Activated CD8-positive, alpha-beta T cell treated with anti-CD3 and anti-CD28 coated beads for 36 hours (primary cell): ENCODE data around the gene VPS54. TPM values are rescaled to one million over a fixed set of nuclear protein-coding genes. Genes with fewer than 3 reads are reported as not detected.
"Not testable (repeated sequence)": the region's sequence is repeated elsewhere in the genome, so short reads cannot be mapped to it uniquely, and the experiment has no call there.

Experiments used
- ATAC-seq: fragments of 200-7000 bp; cut with Tn5 transposase; one replicate; pipeline ENCODE4 v1.10.0; 2021; ENCODE audit warnings: mild to moderate bottlenecking, moderate library complexity
- CTCF ChIA-PET: fragments of 350-600 bp; sonication (Branson Sonifier 250); formaldehyde crosslinking; loops from one replicate; lab custom pipeline; 2021; ENCODE audit warnings: antibody characterized with exemption; lab: Charles Lee
- POLR2A ChIA-PET: fragments of 350-600 bp; sonication (Branson Sonifier 250); formaldehyde crosslinking; loops from one replicate; lab custom pipeline; 2021; ENCODE audit warnings: antibody characterized with exemption; lab: Charles Lee
- DNase-seq: peaks from one replicate; pipeline ENCODE4 v3.0.0-alpha.2; 2020
- H3K27ac Mint-ChIP-seq: one replicate; pipeline ENCODE4 v1.8.0; 2021; ENCODE audit warnings: mild to moderate bottlenecking, mixed read lengths
- H3K27me3 Mint-ChIP-seq: one replicate; pipeline ENCODE4 v1.8.0; 2021; ENCODE audit warnings: mixed read lengths
- H3K36me3 Mint-ChIP-seq: one replicate; pipeline ENCODE4 v1.8.0; 2021; ENCODE audit warnings: low read depth, mixed read lengths
- H3K4me1 Mint-ChIP-seq: one replicate; pipeline ENCODE4 v1.8.0; 2021; ENCODE audit warnings: low read depth, mixed read lengths
- H3K4me3 Mint-ChIP-seq: one replicate; pipeline ENCODE4 v1.8.0; 2021; ENCODE audit warnings: mild to moderate bottlenecking, moderate library complexity, mixed read lengths
- H3K9me3 Mint-ChIP-seq: one replicate; pipeline ENCODE4 v1.8.0; 2021; ENCODE audit warnings: mixed read lengths
- intact Hi-C: fragments of 100-400 bp; cut with micrococcal nuclease; formaldehyde crosslinking; loops from one replicate; pipeline ENCODE4 v1.10.0; 2022
- total RNA-seq, 2 experiments: library from RNA; stranded (reverse); gene quantifications; one replicate each; pipeline ENCODE4 v1.2.3, GENCODE V29; 2021
- TF ChIP-seq, protein P1 (sequence below): fragments of 200-600 bp; IDR thresholded peaks from one replicate; pipeline ENCODE4 v1.8.0; 2022; ENCODE audit warnings: antibody characterized with exemption, mild to moderate bottlenecking

VPS54 gene
- total RNA-seq, 2 experiments from 2014 or later = 8.9 to 9.4 TPM

DNA sequence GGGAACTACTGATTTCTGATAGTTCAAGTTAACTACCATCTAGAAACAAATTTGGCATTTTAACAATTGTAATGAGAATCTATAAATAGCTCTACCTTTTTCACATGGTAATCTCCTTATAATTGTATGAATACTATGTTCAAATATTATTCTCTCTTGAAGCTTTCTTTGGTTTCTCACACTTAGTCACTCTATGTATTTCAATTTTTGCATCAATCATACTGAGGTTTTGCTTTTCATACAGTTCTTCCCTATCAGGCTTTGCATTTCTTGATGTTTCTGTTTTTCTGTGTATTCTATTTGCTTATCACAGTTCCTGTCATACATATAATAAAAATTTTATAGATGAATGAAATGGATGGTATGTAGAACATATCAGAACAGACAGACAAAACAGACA is 16.0 kb downstream of the VPS54 start:
- Mint-ChIP-seq H3K27ac (no peak overlapping the region), H3K9me3 (no peaks in the 10 kb centered on the region), H3K4me1 (peaks cover 16% of the 10 kb centered on the region), H3K4me3 (no peak overlapping the region), H3K36me3 (peaks cover 20% of the 10 kb centered on the region), H3K27me3 (no peaks in the 10 kb centered on the region)
- intact Hi-C loops = no loop called here
- ATAC-seq (no peak), DNase-seq (no peak)
- CTCF ChIA-PET = no interaction called here
- POLR2A ChIA-PET = no interaction called here
- TF ChIP-seq, protein P1, sequence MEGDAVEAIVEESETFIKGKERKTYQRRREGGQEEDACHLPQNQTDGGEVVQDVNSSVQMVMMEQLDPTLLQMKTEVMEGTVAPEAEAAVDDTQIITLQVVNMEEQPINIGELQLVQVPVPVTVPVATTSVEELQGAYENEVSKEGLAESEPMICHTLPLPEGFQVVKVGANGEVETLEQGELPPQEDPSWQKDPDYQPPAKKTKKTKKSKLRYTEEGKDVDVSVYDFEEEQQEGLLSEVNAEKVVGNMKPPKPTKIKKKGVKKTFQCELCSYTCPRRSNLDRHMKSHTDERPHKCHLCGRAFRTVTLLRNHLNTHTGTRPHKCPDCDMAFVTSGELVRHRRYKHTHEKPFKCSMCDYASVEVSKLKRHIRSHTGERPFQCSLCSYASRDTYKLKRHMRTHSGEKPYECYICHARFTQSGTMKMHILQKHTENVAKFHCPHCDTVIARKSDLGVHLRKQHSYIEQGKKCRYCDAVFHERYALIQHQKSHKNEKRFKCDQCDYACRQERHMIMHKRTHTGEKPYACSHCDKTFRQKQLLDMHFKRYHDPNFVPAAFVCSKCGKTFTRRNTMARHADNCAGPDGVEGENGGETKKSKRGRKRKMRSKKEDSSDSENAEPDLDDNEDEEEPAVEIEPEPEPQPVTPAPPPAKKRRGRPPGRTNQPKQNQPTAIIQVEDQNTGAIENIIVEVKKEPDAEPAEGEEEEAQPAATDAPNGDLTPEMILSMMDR = no peak

DNA sequence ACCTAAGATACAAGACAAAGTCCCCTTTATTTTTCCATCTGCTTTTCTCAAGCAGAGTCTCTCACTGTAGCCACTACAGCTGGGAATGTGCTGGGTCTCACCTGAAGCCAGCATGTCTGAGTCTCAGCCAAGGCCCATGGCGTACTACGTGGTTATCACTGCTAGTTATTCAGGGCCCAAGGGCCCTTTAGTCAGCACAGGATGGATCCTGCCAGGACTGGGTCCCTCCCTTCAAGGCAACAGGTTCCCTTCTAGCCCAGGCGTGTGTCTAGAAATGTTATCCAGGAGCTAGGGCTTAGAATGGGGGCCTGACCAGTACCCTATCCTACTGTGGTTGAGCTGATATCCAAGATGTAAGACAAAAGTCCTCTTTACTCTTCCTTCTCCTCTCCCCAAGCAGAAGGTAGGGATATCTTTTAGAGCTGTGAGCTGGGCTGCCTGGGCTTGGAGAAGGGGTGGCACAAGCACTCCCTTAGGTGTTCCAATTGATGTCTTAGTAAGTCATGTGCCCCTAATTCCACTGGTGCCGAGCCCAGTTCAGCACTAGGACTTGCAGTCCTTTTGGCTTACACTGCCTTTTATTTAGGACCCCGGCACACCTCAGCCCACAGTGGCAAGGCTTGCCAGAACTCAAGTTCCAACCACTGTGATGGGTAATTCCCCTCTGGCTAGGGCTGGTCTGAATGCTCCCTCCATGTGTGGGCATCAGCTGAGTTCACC is 17.7 kb downstream of the VPS54 start:
- CTCF ChIA-PET = interaction anchor here (1.1 kb wide), 1 partner anchor 329 kb away, joined by 3 read pairs; no protein-coding TSS in a partner anchor
- POLR2A ChIA-PET = interaction anchor here (1.3 kb wide), 1 partner anchor 10 kb away, joined by 3 read pairs; no protein-coding TSS in a partner anchor
- Mint-ChIP-seq H3K9me3 (peaks cover 12% of the 10 kb centered on the region), H3K36me3 (peaks cover 18% of the 10 kb centered on the region), H3K27me3 (no peaks in the 10 kb centered on the region), H3K27ac (no peak overlapping the region), H3K4me1 (peaks cover 10% of the 10 kb centered on the region), H3K4me3 (no peak overlapping the region)
- TF ChIP-seq, protein P1 = no peak
- no peak for DNase-seq
- intact Hi-C loops = no loop called here
- no peak for ATAC-seq

DNA sequence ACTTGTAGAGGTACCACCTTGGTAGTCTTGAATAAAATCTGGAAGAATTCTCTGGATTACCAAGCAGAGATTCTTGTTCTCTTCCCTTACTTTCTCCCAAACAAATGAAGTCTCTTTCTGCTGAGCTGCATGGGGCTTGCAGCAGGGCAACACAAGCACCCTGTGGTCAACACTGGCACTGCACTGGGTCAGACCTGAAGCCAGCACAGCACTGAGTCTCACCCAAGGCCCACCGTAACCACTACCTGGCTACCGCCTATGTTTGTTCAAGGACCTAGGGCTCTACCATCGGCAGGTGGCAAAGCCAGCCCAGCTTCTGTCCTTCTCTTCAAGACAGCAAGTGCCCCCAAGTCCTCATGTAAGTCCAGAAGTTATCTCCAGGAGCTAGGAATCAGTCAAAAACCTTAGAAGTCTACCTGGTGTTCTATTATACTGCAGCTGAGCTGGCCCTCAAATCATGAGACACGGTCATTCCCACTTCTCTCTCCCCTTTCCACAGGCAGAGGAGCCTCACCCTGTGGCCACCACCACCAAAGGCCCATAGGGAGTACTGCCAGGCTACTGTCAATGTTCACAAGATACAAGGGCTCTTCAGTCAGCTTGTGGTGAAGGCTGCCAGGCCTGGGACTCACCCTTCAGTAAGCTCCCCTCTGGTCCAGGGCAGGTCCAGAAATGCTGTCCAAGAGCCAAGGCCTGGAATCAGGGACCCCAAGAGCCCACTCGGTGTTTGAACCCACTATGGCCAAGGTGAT is 18.4 kb downstream of the VPS54 start:
- CTCF ChIA-PET = interaction anchor here (1.1 kb wide), 1 partner anchor 329 kb away, joined by 3 read pairs; no protein-coding TSS in a partner anchor
- intact Hi-C loops = no loop called here
- ATAC-seq (no peak), DNase-seq (no peak)
- Mint-ChIP-seq H3K4me1 (peaks cover 12% of the 10 kb centered on the region), H3K27ac (no peak overlapping the region), H3K27me3 (no peaks in the 10 kb centered on the region), H3K4me3 (no peak overlapping the region), H3K36me3 (peaks cover 18% of the 10 kb centered on the region), H3K9me3 (peaks cover 12% of the 10 kb centered on the region)
- TF ChIP-seq, protein P1 = no peak
- POLR2A ChIA-PET = interaction anchor here (0.6 to 1.3 kb wide), 2 partner anchors 10 to 28 kb away, joined by 3 to 4 read pairs; no protein-coding TSS in a partner anchor

DNA sequence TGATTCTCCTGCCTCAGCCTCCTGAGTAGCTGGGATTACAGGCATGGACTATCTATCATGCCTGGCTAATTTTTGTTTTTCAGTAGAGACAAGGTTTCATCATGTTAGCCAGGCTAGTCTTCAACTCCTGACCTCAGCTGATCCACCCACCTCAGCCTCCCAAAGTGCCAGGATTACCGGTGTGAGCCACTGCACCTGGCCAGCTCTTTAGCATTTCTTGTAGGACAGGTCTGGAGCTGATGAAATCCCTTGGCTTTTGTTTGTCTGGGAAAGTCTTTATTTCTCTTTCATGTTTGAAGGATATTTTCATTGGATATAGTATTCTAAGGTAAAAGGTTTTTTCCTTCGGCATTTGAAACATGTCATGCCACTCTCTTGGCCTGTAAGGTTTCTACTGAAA is 20.2 kb downstream of the VPS54 start:
- ChIA-PET CTCF (no interaction called here), POLR2A (interaction anchor here (0.8 kb wide), 1 partner anchor 9 kb away, joined by 3 read pairs; no protein-coding TSS in a partner anchor)
- TF ChIP-seq, protein P1 = no peak
- H3K27me3 Mint-ChIP-seq = no peaks in the 10 kb centered on the region
- H3K4me3 Mint-ChIP-seq = no peak overlapping the region
- no peak overlapping the region for H3K27ac Mint-ChIP-seq
- H3K36me3 Mint-ChIP-seq = peaks cover 18% of the 10 kb centered on the region
- no peak for DNase-seq
- peaks cover 21% of the 10 kb centered on the region for H3K4me1 Mint-ChIP-seq
- ATAC-seq = no peak
- peaks cover 12% of the 10 kb centered on the region for H3K9me3 Mint-ChIP-seq
- intact Hi-C loops = no loop called here

DNA sequence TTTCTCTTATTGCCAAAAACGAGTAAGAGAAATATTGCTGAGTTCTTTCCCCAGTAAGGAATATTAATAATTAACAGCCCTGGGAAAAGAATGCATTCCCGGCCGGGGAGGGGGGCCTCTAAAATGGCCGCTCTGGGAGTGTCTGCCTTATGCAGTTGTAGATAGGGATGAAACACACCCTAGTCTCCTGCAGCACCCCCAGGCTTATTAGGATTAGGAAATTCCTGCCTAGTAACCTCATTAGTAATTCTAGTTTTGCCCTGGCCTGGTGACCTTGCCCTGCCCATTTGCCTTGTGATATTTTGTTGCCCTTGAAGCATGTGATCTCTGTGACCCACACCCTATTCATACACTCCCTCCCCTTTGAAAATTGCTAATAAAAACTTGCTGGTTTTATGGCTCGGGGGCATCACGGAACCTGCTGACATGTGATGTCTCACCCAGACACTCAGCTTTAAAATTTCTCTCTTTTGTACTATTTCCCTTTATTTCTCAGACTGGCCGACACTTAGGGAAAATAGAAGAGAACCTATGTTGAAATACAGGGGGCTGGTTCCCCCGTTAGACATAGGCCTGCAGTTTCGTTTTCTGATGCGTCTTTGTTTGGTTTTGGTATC is 22.5 kb downstream of the VPS54 start:
- H3K27me3 Mint-ChIP-seq, POLR2A ChIA-PET, ATAC-seq, H3K4me3 Mint-ChIP-seq, H3K27ac Mint-ChIP-seq, CTCF ChIA-PET, DNase-seq, intact Hi-C loops: not testable (repeated sequence)
- H3K9me3 Mint-ChIP-seq = peaks cover 12% of the 10 kb centered on the region
- peaks cover 15% of the 10 kb centered on the region for H3K4me1 Mint-ChIP-seq
- H3K36me3 Mint-ChIP-seq = peaks cover 21% of the 10 kb centered on the region

DNA sequence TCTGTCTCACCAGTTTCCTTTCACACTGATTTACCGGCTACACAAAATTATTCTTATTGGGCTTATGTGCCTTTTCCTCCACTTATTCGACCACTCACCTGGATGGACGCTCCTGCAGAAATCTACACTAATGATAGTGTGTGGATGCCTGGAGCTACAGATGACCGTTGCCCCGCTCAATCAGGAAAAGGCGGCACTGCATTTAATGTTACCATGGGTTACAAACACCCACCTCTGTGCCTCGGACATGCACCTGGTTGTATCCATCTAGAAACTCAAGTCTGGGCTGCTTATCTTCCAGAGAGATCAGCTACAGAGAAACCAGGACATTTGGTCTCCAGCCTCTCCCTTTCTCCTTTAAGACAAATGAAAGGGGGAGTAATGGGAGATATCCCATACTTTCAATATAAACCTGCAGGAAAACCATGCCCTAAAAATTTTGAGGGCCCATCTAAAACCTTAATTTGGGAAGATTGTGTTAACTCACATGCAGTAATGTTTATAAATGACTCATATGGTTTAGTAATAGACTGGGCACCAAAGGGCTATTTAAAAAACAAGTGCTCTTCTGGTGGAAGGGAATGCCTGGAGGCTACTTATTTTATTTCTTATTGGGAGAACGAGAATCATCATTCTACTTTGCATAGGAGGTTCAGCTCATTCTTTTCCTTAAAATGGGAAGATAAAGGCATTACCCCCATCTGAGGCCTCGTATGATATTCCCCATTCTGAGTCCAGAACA is 24.7 kb downstream of the VPS54 start:
- Mint-ChIP-seq H3K36me3 (peaks cover 19% of the 10 kb centered on the region), H3K9me3 (peaks cover 19% of the 10 kb centered on the region), H3K4me1 (peaks cover 15% of the 10 kb centered on the region)
- POLR2A ChIA-PET, CTCF ChIA-PET, H3K27me3 Mint-ChIP-seq, DNase-seq, ATAC-seq, H3K4me3 Mint-ChIP-seq, intact Hi-C loops, H3K27ac Mint-ChIP-seq: not testable (repeated sequence)
